Measurements from ENCODE around the gene C19orf38.
"Not testable (repeated sequence)": the region's sequence is repeated elsewhere in the genome, so short reads cannot be mapped to it uniquely, and the experiment has no call there.

The C19orf38 gene

GRCh38 chr19:10850631-10851030, 2.4 kb downstream of the C19orf38 start:
- TF ChIP-seq, protein P1, sequence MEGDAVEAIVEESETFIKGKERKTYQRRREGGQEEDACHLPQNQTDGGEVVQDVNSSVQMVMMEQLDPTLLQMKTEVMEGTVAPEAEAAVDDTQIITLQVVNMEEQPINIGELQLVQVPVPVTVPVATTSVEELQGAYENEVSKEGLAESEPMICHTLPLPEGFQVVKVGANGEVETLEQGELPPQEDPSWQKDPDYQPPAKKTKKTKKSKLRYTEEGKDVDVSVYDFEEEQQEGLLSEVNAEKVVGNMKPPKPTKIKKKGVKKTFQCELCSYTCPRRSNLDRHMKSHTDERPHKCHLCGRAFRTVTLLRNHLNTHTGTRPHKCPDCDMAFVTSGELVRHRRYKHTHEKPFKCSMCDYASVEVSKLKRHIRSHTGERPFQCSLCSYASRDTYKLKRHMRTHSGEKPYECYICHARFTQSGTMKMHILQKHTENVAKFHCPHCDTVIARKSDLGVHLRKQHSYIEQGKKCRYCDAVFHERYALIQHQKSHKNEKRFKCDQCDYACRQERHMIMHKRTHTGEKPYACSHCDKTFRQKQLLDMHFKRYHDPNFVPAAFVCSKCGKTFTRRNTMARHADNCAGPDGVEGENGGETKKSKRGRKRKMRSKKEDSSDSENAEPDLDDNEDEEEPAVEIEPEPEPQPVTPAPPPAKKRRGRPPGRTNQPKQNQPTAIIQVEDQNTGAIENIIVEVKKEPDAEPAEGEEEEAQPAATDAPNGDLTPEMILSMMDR (IDR thresholded peaks at IDR 0.05; ENCODE audit: control insufficient read depth, insufficient read depth, low read depth, low read length, missing control alignments), result no peak
- no peak overlapping the region for H3K4me3 ChIP-seq (ENCODE audit: control insufficient read depth, low read depth, low read length)
- no peak for DNase-seq (ENCODE audit: low read depth)

DNA sequence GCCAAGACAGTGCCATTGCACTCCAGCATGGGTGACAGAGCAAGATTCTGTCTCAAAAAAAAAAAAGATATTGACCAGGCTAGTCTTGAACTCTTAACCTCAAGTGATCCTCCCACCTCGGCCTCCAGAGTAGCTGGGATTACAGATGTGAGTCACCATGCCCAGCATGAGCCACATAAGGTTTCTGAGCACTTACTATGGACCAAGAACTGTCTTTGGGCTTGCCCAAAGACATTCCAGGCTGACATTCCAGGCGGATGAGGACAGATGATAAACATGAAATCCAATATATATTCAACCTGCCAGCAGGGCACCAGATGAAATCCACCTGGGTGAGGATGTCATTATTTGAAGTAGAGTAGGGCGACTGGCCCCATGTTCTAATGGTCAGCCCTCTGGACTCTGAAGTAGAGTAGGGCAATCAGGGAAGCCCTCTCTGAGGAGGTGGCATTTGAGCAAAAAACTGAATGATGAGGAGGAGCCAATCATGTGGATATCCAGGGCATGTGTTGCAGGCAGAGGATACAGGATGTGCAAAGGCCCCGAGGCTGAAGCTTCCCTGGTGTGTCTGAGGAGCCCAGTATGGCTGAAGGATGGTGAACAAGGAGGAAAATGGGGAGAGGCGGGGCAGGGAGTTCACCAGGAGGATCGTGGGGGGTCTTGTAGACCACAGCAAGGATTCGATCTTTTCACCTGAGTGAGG, 4.0 kb downstream of the C19orf38 start:
- TF ChIP-seq, protein P1 (IDR thresholded peaks at IDR 0.05; ENCODE audit: control insufficient read depth, insufficient read depth, low read depth, low read length, missing control alignments), result no peak
- H3K4me3 ChIP-seq (ENCODE audit: control insufficient read depth, low read depth, low read length), result no peak overlapping the region
- peak; percentile 16 for DNase-seq (ENCODE audit: low read depth)

DNA sequence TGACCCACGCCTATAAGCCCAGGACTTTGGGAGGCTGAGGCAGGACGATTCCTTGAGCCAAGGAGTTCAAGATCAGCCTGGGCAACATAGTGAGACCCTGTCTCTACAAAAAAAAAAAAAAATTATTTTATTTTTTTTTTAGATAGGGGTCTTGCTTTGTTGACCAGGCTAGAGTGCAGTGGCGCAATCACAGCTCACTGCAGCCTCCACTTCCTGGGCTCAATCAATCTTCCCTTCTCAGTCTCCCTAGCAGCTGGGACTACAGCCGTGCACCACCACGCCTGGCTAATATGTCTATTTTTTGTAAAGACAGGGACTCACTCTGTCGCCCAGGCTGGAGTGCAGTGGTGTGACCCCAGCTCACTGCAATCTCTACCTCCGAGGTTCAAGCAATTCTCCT, 4.7 kb downstream of the C19orf38 start:
- no peak for DNase-seq (ENCODE audit: low read depth)
- TF ChIP-seq, protein P1 (IDR thresholded peaks at IDR 0.05; ENCODE audit: control insufficient read depth, insufficient read depth, low read depth, low read length, missing control alignments), result no peak
- H3K4me3 ChIP-seq (ENCODE audit: control insufficient read depth, low read depth, low read length), result no peak overlapping the region

GRCh38 chr19:10854350-10855089, 6.3 kb downstream of the C19orf38 start:
- no peak overlapping the region for H3K4me3 ChIP-seq (ENCODE audit: control insufficient read depth, low read depth, low read length)
- TF ChIP-seq, protein P1 (IDR thresholded peaks at IDR 0.05; ENCODE audit: control insufficient read depth, insufficient read depth, low read depth, low read length, missing control alignments), result no peak
- no peak for DNase-seq (ENCODE audit: low read depth)

GRCh38 chr19:10855879-10856522, 7.8 kb downstream of the C19orf38 start:
- DNase-seq (ENCODE audit: low read depth), result no peak
- TF ChIP-seq, protein P1 (IDR thresholded peaks at IDR 0.05; ENCODE audit: control insufficient read depth, insufficient read depth, low read depth, low read length, missing control alignments), result peak; percentile 53
- no peak overlapping the region for H3K4me3 ChIP-seq (ENCODE audit: control insufficient read depth, low read depth, low read length)

DNA sequence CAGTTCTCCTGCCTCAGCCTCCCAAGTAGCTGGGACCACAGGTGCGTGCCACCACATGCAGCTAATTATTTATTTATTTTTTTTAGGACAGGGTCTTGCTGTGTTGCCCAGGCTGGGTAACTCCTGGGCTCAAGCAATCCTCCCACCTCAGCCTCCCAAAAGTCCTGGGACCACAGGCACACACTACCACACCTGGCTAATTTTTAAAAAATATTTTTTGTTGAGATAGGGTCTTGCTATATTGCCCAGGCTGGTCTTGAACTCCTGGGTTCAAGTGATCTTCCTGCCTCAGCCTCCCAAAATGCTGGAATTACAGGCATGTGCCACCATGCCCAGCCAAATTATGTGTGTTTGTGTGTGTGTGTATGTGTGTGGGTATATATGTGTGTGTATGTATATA, 8.7 kb downstream of the C19orf38 start:
- DNase-seq (ENCODE audit: low read depth); H3K4me3 ChIP-seq (ENCODE audit: control insufficient read depth, low read depth, low read length): not testable (repeated sequence)

All from AG09309 (cell line).